Activated CD8-positive, alpha-beta T cell treated with anti-CD3 and anti-CD28 coated beads for 36 hours (primary cell): Measurements from ENCODE around the gene ALCAM. TPM values are rescaled to one million over a fixed set of nuclear protein-coding genes. Genes with fewer than 3 reads are reported as not detected.

Experiments
- ATAC-seq: fragments of 200-7000 bp; cut with Tn5 transposase; one replicate; pipeline ENCODE4 v1.10.0; 2021; ENCODE audit warnings: mild to moderate bottlenecking, moderate library complexity
- CTCF ChIA-PET: fragments of 350-600 bp; sonication (Branson Sonifier 250); formaldehyde crosslinking; loops from one replicate; lab custom pipeline; 2021; ENCODE audit warnings: antibody characterized with exemption; lab: Charles Lee
- POLR2A ChIA-PET: fragments of 350-600 bp; sonication (Branson Sonifier 250); formaldehyde crosslinking; loops from one replicate; lab custom pipeline; 2021; ENCODE audit warnings: antibody characterized with exemption; lab: Charles Lee
- DNase-seq: peaks from one replicate; pipeline ENCODE4 v3.0.0-alpha.2; 2020
- H3K27ac Mint-ChIP-seq: one replicate; pipeline ENCODE4 v1.8.0; 2021; ENCODE audit warnings: mild to moderate bottlenecking, mixed read lengths
- H3K27me3 Mint-ChIP-seq: one replicate; pipeline ENCODE4 v1.8.0; 2021; ENCODE audit warnings: mixed read lengths
- H3K36me3 Mint-ChIP-seq: one replicate; pipeline ENCODE4 v1.8.0; 2021; ENCODE audit warnings: low read depth, mixed read lengths
- H3K4me1 Mint-ChIP-seq: one replicate; pipeline ENCODE4 v1.8.0; 2021; ENCODE audit warnings: low read depth, mixed read lengths
- H3K4me3 Mint-ChIP-seq: one replicate; pipeline ENCODE4 v1.8.0; 2021; ENCODE audit warnings: mild to moderate bottlenecking, moderate library complexity, mixed read lengths
- H3K9me3 Mint-ChIP-seq: one replicate; pipeline ENCODE4 v1.8.0; 2021; ENCODE audit warnings: mixed read lengths
- CTCF ChIP-seq: fragments of 200-600 bp; IDR thresholded peaks from one replicate; pipeline ENCODE4 v1.8.0; 2022; ENCODE audit warnings: antibody characterized with exemption, mild to moderate bottlenecking
- intact Hi-C: fragments of 100-400 bp; cut with micrococcal nuclease; formaldehyde crosslinking; loops from one replicate; pipeline ENCODE4 v1.10.0; 2022
- total RNA-seq, 2 experiments: library from RNA; stranded (reverse); gene quantifications; one replicate each; pipeline ENCODE4 v1.2.3, GENCODE V29; 2021

ALCAM gene
- total RNA-seq, 2 experiments from 2014 or later: 13.9 to 14.5 TPM

GRCh38 chr3:105528955-105529354, 162.2 kb downstream of the ALCAM start:
- POLR2A ChIA-PET: interaction anchor here (1.1 kb wide), 1 partner anchor 14 kb away, joined by 3 read pairs; no protein-coding TSS in a partner anchor

GRCh38 chr3:105529456-105529855, 162.7 kb downstream of the ALCAM start:
- DNase-seq (no peak), ATAC-seq (no peak)
- H3K27me3 Mint-ChIP-seq: no peaks in the 10 kb centered on the region
- TF ChIP-seq CTCF: no peak
- intact Hi-C loops: no loop called here
- ChIA-PET POLR2A (no interaction called here), CTCF (no interaction called here)
- no peaks in the 10 kb centered on the region for H3K36me3 Mint-ChIP-seq
- H3K9me3 Mint-ChIP-seq: no peaks in the 10 kb centered on the region
- no peak overlapping the region for H3K27ac Mint-ChIP-seq
- peaks cover 18% of the 10 kb centered on the region for H3K4me1 Mint-ChIP-seq
- H3K4me3 Mint-ChIP-seq: no peak overlapping the region

More at GRCh38 chr3:105528955-105529354, 162.2 kb downstream of the ALCAM start:
- intact Hi-C loops: no loop called here
- Mint-ChIP-seq H3K27ac (no peak overlapping the region), H3K27me3 (no peaks in the 10 kb centered on the region), H3K9me3 (no peaks in the 10 kb centered on the region), H3K4me1 (peaks cover 18% of the 10 kb centered on the region), H3K4me3 (no peak overlapping the region), H3K36me3 (no peaks in the 10 kb centered on the region)
- DNase-seq (no peak), ATAC-seq (no peak)
- CTCF ChIA-PET: no interaction called here
- no peak for TF ChIP-seq CTCF

GRCh38 chr3:105532251-105532650, 165.5 kb downstream of the ALCAM start:
- H3K9me3 Mint-ChIP-seq: no peaks in the 10 kb centered on the region
- no peaks in the 10 kb centered on the region for H3K36me3 Mint-ChIP-seq
- H3K27me3 Mint-ChIP-seq: no peaks in the 10 kb centered on the region
- TF ChIP-seq CTCF: no peak
- ChIA-PET CTCF (no interaction called here), POLR2A (interaction anchor here (0.6 kb wide), 1 partner anchor 8 kb away, joined by 3 read pairs; no protein-coding TSS in a partner anchor)
- no peak overlapping the region for H3K4me3 Mint-ChIP-seq
- H3K27ac Mint-ChIP-seq: no peak overlapping the region
- ATAC-seq (no peak), DNase-seq (no peak)
- intact Hi-C loops: no loop called here
- H3K4me1 Mint-ChIP-seq: peaks cover 11% of the 10 kb centered on the region

GRCh38 chr3:105533960-105534359, 167.3 kb downstream of the ALCAM start:
- Mint-ChIP-seq H3K9me3 (no peaks in the 10 kb centered on the region), H3K4me3 (no peak overlapping the region), H3K27ac (no peak overlapping the region), H3K27me3 (no peaks in the 10 kb centered on the region), H3K36me3 (no peaks in the 10 kb centered on the region), H3K4me1 (no peaks in the 10 kb centered on the region)
- CTCF ChIA-PET: no interaction called here
- intact Hi-C loops: no loop called here
- no peak for TF ChIP-seq CTCF
- ATAC-seq (no peak), DNase-seq (no peak)
- POLR2A ChIA-PET: no interaction called here

GRCh38 chr3:105534491-105534890, 167.8 kb downstream of the ALCAM start:
- no peaks in the 10 kb centered on the region for H3K27me3 Mint-ChIP-seq

More at GRCh38 chr3:105534491-105534890, 167.8 kb downstream of the ALCAM start:
- ATAC-seq (no peak), DNase-seq (no peak)
- ChIA-PET CTCF (no interaction called here), POLR2A (no interaction called here)
- Mint-ChIP-seq H3K36me3 (no peaks in the 10 kb centered on the region), H3K4me1 (no peaks in the 10 kb centered on the region), H3K9me3 (no peaks in the 10 kb centered on the region), H3K4me3 (no peak overlapping the region), H3K27ac (no peak overlapping the region)
- TF ChIP-seq CTCF: no peak
- intact Hi-C loops: no loop called here
